Measurements from ENCODE around the gene POLR1C.
"Not testable (repeated sequence)": the region's sequence is repeated elsewhere in the genome, so short reads cannot be mapped to it uniquely, and the experiment has no call there.

Gene POLR1C

GRCh38 chr6:43493833-43494232, 23.1 kb upstream of the POLR1C start:
- no peak for DNase-seq

- no peak for DNase-seq
These were observed 22.6 kb upstream of the POLR1C start for GRCh38 chr6:43494321-43494720.

DNA sequence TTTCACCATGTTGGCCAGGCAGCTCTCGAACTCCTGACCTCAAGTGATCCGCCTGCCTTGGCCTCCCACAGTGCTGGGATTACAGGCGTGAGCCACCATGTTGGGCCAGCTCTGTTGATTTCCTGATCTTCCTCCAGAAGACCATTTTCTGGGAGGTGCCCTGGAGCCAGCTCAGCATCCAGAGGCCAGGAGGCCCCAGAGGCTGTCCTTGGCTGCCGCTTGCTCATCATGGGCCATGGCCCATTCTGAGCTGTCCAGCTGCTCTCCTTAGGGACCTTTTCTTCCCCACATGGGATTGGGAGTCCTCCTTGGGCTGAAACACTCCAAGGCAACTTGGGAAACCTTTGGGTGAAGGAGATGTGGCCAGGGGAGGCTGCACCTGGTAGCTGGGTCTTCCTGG, 22.1 kb upstream of the POLR1C start:
- DNase-seq = no peak

DNA sequence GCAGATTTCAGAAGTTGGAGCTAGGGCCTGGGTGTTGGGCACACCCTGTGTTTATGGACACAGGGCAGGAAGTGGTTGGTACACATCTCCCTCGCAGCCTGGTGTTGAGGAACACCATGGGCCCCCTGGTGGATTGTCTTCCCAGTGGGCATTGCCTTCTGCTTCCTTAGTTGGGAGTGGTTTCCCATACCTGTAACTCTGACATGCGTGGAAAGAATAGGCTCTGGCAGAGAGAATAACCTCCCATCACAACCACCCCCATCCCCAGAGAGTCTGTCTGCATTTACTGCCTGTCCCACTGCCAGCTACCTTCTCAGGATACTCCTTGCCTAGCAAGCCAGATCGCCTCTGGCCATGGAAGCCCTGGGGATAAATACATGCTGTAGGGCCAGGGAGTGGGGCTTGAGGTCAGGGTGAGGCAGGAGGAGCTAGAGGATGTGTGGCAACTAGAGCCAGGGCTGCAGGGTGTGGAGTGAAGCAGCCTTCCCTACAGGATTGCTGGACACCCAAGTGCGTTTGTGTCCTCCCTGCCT, 21.4 kb upstream of the POLR1C start:
- DNase-seq = no peak

DNA sequence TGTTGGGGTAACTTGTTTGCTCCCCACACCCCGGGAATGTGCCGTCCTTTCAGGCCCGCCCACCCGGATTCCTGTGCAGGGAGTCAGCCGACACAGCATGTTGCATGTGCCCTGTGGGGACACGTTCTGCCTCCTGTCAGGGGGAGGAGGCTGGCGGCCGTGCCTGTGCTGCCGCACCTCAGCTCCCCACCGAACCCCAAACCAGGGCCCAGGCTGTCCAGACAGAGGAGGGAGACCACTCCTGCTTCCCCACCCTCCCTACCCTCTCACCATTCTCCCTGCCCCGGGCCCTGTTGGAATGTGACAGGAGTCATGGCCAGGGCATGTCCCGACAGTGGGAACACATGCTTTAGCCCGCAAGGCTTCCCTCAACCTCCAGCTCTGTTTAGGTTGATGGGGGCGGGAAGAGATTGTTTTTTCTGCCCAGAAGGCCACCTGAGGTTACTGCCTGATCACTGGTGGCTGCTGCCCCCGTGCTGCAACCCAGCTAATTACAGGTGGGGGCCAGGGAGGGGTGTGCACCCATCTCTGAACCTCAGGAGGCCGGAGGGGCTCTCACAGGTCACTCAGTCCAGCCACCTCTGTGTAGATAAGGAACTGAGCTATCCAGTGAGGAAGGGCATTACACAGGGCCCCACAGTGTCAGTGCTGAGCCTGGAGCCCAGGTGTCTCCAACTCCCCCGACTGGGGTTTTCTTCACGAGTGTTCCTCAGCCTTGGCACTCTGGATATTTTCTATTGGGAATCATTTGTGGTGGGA, 20.3 kb upstream of the POLR1C start:
- DNase-seq = no peak

DNA sequence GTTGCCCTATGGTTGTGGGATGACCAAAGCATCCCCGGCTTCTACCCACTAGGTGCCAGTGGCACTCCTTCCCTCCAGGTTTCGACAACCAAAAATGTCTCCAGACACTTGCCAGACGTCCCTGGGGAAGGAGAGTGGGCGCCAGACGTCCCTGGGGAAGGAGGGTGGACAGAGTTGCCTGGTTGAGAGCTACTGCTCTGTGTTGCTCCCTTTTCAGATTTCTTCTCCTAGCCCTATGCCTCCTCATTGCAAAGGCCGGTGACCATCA, 19.8 kb upstream of the POLR1C start:
- DNase-seq = no peak

DNA sequence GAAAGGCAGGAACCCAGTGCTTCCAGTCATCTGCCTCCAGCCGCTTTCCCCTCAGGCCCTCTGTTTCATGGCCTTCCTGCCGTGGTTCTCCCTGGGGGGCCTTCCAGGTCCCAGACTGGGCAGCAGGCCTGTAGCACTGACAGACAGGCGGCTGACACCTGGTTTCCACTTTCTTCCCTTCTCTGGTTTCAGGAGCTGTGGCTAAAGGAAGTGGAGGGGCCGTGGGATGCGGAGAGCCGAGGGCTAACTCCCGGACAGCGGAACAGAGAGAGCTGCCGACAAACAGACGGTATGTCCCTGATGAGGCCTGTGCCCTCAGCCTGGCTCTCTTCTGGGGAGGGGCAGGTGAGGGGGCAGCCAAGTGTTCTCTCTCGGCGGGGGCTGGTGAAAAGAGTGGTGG, 19.2 kb upstream of the POLR1C start:
- DNase-seq = no peak

GRCh38 chr6:43498291-43498690, 18.6 kb upstream of the POLR1C start:
- DNase-seq = not testable (repeated sequence)

DNA sequence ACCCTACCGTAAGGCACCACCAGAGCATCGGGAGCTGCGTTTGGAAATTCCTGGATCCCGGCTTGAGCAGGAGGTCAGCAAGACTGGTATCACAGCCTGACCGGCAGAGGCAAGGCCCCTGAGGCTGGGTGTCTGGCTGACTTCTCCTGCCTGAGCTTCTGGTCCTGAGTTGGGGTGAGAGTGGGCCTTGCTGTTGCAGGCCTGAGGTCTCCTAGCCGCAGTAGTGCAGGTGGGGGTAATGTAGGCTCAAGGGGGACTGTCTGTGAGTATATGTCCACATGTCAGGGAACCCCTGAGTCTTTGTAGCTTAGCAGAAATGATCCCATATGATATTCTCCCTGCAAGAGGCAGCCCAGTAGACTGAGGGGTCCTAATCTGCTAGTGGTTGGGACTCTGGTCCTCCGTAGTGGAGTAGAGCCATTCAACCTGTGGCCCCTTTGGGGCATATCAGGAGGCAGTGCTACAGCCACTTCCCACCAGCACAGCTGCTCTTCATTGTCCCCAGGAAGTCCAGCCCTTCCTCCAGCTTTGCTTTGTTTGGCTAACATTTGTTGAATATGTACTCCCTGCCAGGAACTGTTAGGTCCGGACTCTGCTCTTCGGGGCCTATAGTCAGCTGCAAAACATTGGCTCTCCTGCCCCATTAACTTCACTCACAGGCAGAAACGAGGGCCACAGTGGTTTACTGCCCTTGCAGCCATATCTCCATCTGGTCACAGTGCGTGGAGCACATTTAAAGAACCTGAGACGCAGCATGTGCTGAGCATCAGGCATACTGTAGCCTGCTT, 17.7 kb upstream of the POLR1C start:
- DNase-seq = no peak

GRCh38 chr6:43500921-43501320, 16.0 kb upstream of the POLR1C start:
- DNase-seq = no peak

- no peak for DNase-seq
These were observed 14.2 kb upstream of the POLR1C start for GRCh38 chr6:43502666-43503065.

DNA sequence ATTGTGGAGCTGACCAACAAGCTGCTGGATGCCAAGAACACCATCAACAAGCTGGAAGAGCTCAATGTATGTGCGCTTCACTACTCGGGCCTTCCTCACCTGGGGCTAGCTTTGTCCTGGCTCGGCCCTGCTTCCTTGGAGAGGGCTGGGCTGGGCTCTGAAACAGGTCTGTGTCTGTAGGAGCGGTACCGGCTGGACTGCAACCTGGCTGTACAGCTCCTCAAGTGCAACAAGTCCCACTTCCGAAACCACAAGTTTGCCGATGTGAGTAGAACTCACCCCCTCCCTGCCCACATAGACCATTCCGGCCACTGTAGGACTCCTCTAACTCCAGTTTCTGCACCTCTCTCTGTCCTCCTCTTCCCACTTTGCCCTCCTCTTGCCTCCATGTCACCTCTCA, 13.4 kb upstream of the POLR1C start:
- DNase-seq = no peak

GRCh38 chr6:43504756-43505593, 11.9 kb upstream of the POLR1C start:
- no peak for DNase-seq

DNA sequence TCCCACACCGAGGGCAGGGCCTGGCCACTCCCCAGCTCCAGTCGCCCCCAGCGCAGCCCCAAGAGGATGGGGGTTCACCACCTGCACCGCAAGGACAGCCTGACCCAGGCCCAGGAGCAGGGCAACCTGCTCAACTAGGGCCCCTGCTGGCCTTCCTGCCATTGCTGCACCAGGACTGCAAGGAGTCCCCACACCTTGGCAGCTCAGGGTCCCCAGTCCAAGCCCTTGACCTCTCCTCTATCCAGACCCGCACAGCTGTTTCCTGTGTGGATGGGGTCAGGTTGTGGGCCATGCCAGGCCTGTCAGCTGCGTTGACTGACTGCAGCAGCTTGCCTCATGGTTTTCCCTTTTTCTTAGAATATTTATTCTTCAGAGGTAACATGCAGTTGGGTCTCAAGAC, 11.2 kb upstream of the POLR1C start:
- no peak for DNase-seq

GRCh38 chr6:43506171-43506570, 10.7 kb upstream of the POLR1C start:
- no peak for DNase-seq

DNA sequence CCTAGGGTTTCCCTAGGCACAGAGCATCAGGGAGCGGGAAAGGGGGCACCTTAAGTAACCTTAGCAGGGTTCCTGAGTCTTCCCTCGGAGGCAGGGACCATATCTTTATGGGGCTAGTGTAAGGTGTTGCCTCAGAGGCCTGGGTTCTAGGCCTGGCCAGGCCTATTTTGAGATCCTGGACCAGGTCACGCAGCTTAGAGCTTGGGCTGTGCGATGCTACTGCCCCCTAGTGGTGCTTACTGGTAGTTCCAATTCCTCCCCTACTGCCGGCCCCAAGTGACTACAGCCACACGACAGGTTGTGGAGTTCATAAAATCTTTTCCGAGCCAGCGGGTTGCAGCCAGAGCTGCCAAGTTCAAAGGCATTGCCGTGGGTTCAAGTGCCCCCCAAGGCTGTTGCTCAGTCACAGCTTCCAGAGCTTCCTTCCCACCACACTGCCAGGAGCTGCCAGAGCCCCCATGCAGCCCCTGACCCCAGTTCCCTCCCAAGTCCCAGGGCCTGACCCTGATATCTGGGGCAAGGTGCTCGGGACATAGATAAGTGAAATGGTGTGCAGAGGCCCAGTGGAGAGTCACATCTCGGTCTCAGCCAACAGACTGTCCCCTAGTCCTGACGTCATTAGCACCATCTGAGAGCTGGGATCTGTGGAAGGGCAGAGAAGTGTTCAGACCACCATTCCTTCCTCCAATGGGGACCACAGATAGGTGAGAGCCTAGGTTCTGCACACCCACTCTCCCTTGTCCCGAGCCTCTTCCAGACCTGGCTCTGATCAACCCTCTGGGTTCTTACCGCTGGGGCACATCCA, 10.0 kb upstream of the POLR1C start:
- DNase-seq = peak; percentile 60

GRCh38 chr6:43508481-43509141, 8.3 kb upstream of the POLR1C start:
- DNase-seq = no peak

DNA sequence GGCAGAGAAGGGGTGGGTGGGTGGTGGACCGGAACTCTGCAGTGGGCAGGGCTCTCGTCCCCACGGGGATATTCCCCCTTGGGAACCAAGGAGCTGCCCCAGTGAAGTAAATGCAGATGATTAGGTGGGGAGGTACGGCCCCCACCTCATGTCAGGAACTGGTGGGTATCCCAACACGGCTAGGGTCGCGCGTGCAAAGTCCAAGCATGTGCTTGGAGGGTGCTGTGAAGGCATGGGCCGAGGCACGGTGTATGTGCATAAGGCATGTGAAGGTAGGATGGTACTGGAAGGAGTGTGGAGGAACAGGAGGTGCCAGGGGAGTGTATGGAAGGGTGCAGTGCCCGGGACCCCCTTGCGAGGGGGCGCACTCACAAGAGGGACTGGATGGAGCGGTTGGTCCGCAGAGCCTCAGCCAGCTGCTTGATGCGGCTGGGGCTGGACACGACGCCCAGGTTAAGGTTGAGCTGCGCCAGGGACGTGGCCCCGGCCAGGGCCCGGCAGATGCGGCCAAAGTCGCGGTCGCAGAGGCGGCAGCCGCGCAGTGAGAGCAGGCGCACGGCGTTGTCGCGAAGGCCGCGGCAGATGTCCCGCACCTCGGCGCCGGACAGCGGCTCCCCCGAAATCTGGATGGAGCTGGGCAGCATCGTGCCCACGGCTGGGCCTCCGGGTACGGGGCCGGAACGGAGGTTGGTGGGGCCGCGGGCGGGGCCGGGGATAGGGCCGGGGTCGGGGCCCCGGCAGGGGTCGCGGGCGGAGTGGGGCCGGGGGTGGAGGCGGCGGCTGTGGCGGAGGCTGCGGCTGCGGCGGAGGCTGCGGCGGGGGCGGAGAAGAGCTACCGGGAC, 7.5 kb upstream of the POLR1C start:
- no peak for DNase-seq

DNA sequence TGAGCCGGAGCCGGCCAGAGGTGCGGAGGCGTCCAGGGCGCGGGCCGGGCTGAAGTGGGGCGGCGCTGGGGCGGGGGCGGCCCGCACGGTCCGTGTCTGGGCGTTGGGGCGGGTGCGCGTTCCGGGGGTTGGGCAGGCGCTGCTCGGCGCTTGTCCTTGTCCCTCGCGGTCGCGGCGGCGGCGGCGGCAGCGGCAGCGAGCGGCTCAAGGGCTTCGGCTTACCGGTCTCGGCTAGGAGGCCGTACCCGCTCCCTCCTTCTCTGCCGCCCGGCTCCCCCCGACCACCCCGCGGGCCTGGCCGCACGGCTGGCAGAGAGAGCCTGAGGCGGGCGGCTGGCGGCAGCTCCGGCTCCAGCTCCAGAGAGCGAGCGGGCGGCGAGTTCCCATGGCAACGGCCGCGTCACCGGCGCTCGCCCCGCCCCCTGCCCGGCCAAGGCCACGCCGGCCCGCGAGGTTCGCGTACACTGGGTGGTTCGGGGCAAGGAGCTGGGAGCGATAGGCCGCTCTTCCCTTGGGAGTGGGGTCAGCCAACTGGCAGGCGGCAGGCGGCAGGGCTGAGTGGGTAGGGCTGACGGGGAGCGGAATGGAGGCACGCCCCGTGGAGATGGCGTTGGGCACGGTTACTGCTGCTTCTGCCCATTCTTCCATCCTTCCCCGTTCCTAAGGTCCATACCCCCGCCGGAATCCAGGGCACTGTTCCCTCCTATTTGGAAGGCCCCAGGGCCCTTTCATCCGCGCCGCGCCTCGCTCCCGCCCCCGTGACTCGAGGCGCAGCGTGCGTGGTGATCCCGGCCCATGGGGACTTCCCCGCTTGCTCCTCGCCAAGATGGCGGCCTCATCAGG, 6.7 kb upstream of the POLR1C start, which contains the start of gene LRRC73:
Gene LRRC73, minus strand, starts transcription at position 363 of the 843 bp plus-strand sequence. CDS start 561 bp downstream, outside the sequence.
- DNase-seq = peak; percentile 59

DNA sequence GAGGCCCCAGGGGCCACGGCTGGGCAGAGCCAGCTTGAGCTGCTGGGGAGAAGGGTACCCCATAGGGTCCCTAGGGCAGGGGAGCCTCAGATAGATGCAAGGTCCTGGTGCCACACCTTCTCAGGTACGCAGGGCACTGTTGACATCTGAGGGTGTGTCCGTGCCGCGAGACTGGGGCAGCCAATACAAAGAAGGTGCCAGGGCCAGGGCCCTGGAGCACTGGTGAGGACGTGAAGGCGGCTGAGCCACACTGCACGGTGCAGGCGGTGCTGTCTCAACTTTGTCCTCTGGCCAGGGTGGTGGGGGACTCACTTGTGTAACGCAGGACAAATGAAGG, 6.1 kb upstream of the POLR1C start:
- no peak for DNase-seq

All from effector CD8-positive, alpha-beta T cell (primary cell).